ENCODE results near the gene DKK3.

The DKK3 gene

GRCh38 chr11:11983427-11983826 is 25.0 kb downstream of the DKK3 start:
- DNase-seq = no peak

DNA sequence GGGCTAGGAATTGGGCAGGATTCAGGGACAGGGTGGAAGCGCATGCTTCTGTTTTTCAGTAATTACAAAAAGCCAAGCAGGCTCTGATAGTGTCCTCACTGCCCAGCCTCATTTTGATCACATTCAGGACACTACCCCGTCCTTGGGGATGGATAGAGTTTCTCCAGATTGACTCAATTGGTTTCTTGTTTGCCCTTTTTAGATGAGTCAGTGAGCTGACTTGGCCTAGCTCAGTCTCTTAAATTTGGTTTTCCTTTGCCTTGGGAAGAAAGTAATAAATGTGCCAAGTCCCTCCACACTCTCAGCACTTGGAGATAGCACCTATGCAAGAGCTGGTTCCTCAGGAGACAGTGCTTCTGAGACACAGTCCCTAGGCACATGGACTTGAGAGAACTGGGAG is 25.5 kb downstream of the DKK3 start:
- DNase-seq = no peak

GRCh38 chr11:11982461-11982860 is 26.0 kb downstream of the DKK3 start:
- DNase-seq = no peak

GRCh38 chr11:11981840-11982239 is 26.6 kb downstream of the DKK3 start:
- no peak for DNase-seq

GRCh38 chr11:11981364-11981763 is 27.1 kb downstream of the DKK3 start:
- DNase-seq = peak in 2 of 56 donors; percentile 30 to 44

DNA sequence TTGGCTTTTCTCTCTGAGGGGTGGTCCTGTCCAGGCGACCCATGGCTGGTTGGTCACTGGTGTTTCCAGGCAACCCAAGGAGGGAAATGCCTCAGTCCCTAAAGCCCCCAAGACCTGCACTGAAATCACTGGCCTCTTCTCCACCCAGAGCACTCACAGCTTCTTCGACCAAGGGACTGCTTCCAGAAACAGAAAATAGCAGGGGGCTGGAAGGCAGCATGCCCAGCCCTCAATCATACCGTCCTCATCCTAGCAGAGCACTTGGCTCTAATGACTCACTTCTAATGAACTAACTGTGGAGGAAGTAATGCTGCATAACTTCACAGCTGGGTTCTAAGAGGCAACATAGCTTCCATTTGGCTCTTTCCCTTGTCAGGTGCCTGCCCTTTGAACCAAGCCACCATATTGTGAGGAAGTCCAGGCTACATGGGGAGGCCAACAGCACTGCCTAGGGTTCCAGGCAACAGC is 27.6 kb downstream of the DKK3 start:
- no peak for DNase-seq

- DNase-seq = no peak
These were observed 28.2 kb downstream of the DKK3 start for GRCh38 chr11:11980200-11980599.

- DNase-seq = no peak
These were observed 28.8 kb downstream of the DKK3 start for GRCh38 chr11:11979488-11980117.

DNA sequence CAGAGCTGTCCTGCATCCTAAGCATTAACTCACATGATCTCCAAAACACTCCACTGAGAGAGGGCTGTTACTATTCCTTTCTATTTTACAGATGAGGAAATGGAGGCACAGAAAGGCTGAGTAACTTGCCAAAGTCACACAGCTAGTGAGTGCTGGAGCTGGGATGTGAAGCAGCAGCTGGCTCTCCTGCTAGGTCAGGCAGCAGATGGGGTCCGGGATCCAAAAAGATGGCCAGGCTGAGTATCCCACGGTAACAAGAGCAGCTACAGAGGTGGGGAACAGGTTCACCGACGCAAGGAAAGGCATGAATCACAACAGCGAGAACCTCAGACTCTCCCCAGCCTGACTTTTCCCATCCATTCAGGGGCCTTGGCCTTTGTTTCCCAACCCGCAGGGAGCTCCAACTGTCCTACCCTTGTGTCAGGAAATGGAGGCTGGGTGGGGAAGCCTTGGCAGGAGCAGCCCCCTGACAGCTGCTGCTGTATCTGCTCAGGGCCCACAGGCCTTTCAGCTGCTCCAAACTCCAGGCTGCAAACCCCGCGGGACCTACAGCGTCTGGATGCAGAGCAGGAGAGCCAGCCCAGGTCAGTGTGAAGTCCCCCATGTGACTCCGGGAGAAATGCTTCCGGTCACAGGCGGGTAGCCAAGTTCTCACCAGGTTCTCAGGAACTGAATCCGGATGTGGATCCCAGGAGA is 29.5 kb downstream of the DKK3 start:
- DNase-seq = no peak

DNA sequence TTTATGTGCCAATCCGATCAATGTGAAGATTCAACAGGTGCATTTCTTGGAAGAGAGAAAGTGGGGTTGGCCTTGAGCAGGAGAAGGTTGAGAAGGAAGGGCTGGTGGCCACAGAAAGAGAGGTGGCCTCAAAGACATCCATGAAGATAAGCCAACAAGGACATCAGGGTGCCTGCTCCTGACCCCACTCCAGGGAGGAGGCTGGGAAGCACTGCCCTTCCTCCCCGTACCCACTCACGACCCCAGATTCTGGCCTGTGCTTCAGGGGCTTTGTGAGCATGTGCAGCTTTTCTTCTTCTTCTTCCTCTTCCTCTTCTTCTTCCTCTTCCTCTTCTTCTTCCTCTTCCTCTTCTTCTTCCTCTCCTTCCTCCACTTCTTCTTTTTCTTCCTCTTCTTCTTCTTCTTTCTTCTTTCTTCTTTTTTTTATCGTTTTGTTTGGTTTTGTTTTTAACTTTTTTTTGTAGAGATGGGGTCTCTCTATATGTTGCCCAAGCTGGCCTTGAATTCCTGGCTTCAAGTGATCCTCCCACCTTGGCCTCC is 30.3 kb downstream of the DKK3 start:
- DNase-seq = no peak

DNA sequence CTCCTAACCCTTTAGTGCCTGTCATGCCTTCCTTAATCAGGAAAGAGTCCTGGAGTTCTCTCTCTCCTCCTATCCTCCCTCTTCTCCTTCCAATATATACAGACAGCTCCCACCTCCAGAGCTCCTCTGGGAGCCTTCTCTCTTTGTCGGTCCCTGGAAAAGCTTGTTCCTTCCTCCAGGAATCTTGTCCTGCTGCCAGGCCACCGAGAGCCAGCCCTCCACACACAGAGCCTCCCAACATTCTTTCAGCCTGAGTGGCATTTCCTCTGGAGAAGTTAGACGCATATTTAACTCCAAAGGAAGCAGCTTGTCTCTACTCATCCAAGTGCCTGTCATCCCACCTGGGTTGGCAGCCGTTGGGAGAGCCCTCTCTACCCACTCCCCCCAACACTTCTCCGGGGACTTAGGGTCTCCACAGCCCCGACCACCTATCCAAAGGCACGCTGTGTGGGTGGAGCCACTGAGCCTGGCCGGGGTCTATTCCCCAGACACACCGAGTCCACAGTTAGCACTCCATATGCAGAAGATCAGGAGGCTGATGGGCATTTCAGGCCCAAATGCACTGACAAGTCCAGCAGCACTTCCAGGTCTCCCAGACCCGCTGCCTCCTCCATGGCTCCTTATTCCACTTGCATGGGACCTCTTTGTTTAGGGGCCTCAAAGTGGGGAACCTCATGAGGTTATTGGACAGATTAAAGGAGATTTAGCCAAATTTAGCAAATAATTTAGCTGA is 31.1 kb downstream of the DKK3 start:
- peak in 2 of 56 donors; percentile 34 to 50 for DNase-seq

DNA sequence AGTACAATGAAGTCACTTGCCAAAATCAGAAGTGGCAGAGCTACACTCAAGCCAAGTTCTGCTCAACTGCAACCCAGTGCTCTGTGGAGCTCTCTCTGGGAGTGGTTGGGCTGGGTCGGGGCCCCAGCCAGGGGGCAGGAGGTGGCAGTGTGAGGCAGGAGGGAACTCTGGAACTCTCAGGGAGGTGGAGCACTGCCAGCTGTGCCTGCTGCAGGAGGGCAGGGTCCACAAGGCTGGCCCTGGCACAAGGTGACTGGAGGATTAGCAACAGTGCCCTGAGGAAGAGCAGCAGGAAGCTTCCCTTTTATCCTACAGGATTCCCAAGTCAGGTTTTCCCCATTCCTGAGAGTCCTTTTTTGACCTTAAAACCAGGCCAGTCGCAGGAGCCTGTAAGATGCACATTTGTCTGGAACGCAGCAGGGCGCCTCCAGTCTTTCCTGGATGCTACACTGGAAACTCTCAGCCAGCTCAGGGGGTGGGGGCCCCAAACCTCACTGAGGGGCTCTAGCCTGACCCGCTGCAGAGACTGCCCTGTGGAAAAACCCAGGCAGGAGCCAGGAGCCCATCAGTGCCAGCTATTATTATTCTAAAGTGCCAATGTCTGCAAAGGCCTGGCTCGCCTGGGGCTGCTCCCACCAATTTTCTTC is 31.8 kb downstream of the DKK3 start:
- DNase-seq = peak in 3 of 56 donors; percentile 23 to 58 (median 40)

GRCh38 chr11:11975201-11976092 is 33.0 kb downstream of the DKK3 start:
- DNase-seq = no peak

GRCh38 chr11:11973866-11974265 is 34.6 kb downstream of the DKK3 start:
- DNase-seq = no peak

DNA sequence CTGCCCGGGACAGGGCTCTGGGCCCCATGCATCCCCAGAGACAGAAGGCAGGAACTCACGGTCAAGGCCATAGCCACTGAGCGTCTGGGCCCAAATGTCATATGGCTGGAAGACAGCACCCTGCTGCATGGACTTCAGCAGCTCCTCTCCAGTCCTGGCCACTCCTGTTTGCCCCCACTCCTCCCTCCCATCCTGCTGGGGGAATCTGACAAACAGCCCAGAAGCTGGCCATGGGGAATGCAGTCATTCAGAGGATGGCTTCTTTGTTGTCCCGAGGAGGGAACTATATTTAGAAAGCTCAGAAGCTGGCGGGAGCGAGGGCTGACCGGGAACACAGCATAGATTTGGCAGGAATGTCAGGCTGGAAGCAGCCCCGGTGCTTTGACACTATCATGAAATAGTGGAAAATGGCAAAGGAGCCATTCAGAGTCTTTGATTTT is 35.0 kb downstream of the DKK3 start:
- peak in 45 of 56 donors; percentile 27 to 86 (median 61) for DNase-seq

DNA sequence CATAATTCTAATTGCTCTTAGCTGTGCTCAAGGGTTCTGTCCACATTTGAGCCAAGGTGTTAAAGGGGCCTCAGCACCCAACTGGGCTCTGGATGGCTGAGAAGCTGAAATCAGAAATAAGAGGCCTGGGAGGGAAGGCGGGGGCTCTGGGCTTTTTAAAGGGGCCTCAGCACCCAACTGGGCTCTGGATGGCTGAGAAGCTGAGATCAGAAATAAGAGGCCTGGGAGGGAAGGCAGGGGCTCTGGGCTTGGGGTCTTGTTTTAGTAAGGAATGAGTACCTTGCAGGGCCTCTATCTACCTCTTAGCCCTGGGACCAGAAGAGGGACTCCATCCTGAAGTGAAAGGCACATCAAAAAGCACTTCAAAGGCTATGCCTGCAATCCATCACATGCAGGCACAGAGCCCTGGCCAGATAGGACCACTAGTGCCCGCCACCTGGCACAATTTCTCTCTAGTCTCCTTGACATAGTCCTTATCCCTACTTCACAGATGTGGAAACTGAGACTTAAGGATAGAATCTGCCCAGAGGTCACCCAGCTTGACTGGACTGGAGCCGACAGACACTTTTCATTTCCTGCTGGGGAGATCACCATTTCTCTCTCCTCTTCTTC is 35.6 kb downstream of the DKK3 start:
- DNase-seq = no peak

DNA sequence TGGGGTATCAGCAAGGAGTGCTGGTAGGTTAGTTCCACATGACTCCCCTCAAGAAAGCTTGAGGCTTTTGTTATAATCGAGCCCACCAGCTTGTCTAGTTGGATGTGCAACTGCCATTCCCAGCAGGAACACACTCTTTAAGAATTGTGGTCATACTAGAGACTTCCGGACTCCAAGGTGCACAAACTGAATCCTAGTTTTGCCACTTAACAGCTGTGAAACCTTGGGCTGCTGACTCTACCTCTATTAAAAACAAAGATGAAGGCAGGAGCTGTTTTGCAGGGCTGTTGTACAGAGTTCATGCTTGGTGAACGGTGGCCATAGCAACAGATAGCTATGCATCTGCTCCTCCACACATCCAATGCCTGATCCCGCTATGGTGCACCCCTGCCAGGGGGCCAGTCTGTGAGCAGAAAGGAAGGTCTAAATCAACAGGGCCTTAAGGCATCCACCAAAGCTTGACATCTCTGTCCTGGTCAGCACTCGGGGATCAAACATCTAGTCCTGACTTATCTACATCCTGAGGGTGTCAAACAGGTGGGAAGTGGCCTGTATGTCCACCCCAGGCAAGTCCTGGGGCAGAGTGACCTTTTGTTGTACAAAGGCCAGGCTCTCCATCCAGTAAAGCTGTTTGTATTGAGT is 36.4 kb downstream of the DKK3 start:
- DNase-seq = peak in 1 of 56 donors; percentile 23

DNA sequence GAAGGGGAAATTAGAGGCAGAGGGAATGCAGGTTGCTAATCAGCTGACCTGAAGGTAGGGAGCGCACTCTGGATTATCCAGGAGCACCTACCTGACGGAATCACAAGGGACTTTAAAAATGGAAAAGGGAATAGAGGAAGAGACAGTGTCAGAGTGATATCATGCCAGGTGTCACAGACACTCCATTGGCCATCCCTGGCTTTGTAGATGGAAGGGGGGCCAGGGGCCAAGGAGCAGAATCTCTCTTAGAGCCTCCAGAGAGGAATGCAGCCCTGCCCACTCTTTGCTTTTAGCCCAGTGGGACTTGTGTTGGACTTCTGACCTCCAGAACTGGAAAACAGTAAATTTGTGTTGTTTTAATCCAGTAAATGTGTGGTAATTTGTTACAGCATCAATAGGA is 37.9 kb downstream of the DKK3 start:
- no peak for DNase-seq

All from amygdala (tissue), 56 donors.